BLaER1 treated with 17β-estradiol and CSF1 and Interleukin-3, amounts not matched to agents 10 nM and 100 nM (cell line): Measurements from ENCODE around the gene ITPR1.
A peak's percentile ranks its signal among the peaks of the same experiment; 100 is the strongest.

ENCODE experiments used
- H3K27ac ChIP-seq, 11 experiments: shearing (Covaris generic); formaldehyde crosslinking; 2 replicates each; pipeline ENCODE4 v1.8.1; 2022
- H3K27me3 ChIP-seq, 11 experiments: shearing (Covaris generic); formaldehyde crosslinking; 2 replicates each; pipeline ENCODE4 v1.8.1; 2022
- H3K36me3 ChIP-seq, 11 experiments: shearing (Covaris generic); formaldehyde crosslinking; 2 replicates each; pipeline ENCODE4 v1.8.1; 2022
- H3K4me1 ChIP-seq, 10 experiments: shearing (Covaris generic); formaldehyde crosslinking; 2 replicates each; pipeline ENCODE4 v1.8.1; 2022
- H3K4me2 ChIP-seq, 11 experiments: shearing (Covaris generic); formaldehyde crosslinking; 2 replicates each; pipeline ENCODE4 v1.8.1; 2022
- H3K4me3 ChIP-seq, 10 experiments: shearing (Covaris generic); formaldehyde crosslinking; 2 replicates each; pipeline ENCODE4 v1.8.1; 2022
- H3K9ac ChIP-seq, 11 experiments: shearing (Covaris generic); formaldehyde crosslinking; 2 replicates each; pipeline ENCODE4 v1.8.1; 2022
- H3K9me3 ChIP-seq, 11 experiments: shearing (Covaris generic); formaldehyde crosslinking; replicated peaks in 1 of 11; 2 replicates each; pipeline ENCODE4 v1.8.1; 2022
- H4K20me1 ChIP-seq, 11 experiments: shearing (Covaris generic); formaldehyde crosslinking; 2 replicates each; pipeline ENCODE4 v1.8.1; 2022
- Cebpa-rat ChIP-seq, 11 experiments: shearing (Covaris generic); IDR thresholded peaks; 2 replicates each; pipeline ENCODE4 v1.8.1; 2022

The ITPR1 gene

DNA sequence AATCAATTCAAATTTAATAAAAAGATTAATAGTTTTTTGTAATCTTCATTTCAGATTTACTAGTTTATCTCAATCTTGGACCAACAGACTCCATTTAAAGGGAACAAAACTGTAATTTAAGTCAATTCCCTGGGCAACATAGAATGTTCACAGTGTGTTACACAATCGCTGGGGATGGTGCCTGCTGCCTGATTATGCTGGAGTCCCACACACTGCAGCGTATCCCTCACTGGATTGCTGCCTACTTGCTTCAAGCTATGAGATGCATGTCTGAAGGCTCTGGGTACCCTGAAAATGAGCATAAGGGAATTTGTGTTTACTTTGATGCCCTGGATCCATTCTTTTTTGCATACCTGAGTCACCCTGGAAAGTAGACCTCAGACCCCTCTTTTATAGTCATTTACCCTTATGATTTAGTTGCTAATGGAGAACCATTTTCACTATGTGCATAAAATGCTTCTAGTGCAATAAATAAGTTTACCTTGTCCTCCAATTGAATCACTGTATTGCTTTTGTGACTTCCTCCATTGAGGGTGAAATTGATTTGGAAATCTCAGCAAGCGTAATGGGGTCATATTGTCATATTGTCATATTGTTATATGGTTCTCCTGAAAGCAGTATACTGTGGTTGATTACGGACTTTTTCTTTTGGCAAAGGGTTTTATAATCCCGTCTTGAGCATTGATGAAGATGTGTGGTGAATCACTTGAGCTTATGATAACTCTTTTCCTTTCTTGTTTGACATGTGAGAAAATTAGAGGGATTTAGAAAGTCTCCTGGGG is 35.9 kb downstream of the ITPR1 start:
- no peak overlapping the region for H3K27ac ChIP-seq
- H4K20me1 ChIP-seq = peaks cover 0 to 100% (median 38%) of the 10 kb centered on the region in 11 experiments; a peak in 16 of 22 replicates
- peaks cover 0 to 6% (median 0%) of the 10 kb centered on the region in 11 experiments; a peak in 4 of 22 replicates for H3K36me3 ChIP-seq
- peaks cover 22 to 59% (median 30%) of the 10 kb centered on the region in 10 experiments for H3K4me1 ChIP-seq
- H3K27me3 ChIP-seq = peaks cover 0 to 9% (median 0%) of the 10 kb centered on the region in 11 experiments; a peak in 2 of 22 replicates
- no peaks in the 10 kb centered on the region for H3K9me3 ChIP-seq
- peak overlapping the region in 3 of 11 experiments; percentile 23 to 49 (median 34); a peak in 5 of 22 replicates for H3K4me2 ChIP-seq
- no peak overlapping the region for H3K9ac ChIP-seq
- no peak overlapping the region for H3K4me3 ChIP-seq
- no peak for TF ChIP-seq Cebpa-rat (IDR thresholded peaks at IDR 0.05)

DNA sequence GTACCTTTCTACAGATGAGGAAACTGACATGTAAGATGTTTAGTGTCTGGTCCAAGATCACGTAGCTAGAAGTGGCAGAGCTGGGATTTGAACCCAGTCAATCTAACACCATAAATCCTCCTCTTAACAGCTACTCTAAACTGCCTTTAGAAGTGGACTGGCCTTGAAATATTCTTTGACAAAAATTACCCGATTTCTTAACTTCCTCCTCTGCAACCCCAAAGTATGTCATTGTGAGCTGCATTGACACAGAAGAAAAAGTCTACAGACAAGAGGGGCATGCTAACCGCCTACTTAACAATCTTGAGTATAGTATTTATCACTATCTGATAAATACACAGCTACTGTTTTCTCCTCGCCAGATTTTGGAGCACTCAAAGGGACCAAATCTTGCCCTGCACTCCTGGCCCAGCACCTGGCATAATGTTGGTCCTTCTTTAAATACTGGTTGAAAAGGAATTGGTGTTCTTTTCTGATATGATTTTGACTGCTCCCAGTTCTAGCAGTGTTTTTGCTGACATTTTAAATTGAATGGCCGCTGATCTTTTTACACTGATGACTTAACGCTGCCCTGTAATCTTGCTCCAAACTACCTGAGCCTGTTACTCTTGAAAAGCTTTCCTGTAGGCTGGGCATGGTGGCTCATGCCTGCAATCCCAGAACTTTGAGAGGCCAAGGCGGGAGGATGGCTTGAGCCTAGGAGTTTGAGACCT is 36.9 kb downstream of the ITPR1 start:
- Histone ChIP-seq H3K9me3 (no peaks in the 10 kb centered on the region), H3K9ac (no peak overlapping the region), H4K20me1 (peaks cover 0 to 100% (median 32%) of the 10 kb centered on the region in 11 experiments; a peak in 16 of 22 replicates), H3K4me3 (no peak overlapping the region), H3K27ac (no peak overlapping the region), H3K4me2 (peak overlapping the region in 4 of 11 experiments; percentile 10 to 49 (median 27); a peak in 7 of 22 replicates), H3K36me3 (peaks cover 0 to 6% (median 0%) of the 10 kb centered on the region in 11 experiments; a peak in 4 of 22 replicates), H3K4me1 (peaks cover 15 to 54% (median 26%) of the 10 kb centered on the region in 10 experiments), H3K27me3 (peaks cover 0 to 9% (median 0%) of the 10 kb centered on the region in 11 experiments; a peak in 2 of 22 replicates)
- TF ChIP-seq Cebpa-rat (IDR thresholded peaks at IDR 0.05) = no peak

DNA sequence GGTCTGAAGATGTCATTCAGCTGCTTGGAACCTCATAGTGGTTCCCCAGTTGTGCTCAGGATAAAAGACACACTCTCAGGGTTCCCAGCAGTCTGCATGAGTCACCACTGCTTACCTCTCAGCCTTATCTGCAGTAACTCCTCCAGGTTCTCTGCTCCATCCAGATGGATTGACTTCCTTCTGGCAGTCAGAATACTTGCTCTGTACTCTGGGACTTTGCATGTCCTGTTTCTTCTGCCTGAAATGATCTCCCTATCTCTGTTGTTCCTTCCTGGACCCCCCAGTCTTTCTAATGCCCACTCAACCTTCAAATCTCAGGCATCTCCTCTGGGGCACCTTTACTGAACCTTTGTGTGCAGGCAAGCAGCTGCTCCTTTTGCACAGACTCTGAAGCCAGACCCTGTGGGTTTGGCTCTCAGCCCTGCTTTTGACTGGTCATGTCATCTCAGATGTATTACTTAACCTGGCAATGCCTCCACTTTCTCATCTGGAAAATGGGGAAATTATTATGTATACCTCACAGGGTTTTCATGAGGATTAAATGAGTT is 38.4 kb downstream of the ITPR1 start:
- Histone ChIP-seq H3K27me3 (peaks cover 0 to 5% (median 0%) of the 10 kb centered on the region in 11 experiments; a peak in 2 of 22 replicates), H3K9me3 (peaks cover 0 to under 1% (median 0%) of the 10 kb centered on the region in 11 experiments; a peak in 1 of 22 replicates), H3K36me3 (peaks cover 0 to 6% (median 0%) of the 10 kb centered on the region in 11 experiments; a peak in 4 of 22 replicates), H3K27ac (no peak overlapping the region), H4K20me1 (peaks cover 0 to 96% (median 21%) of the 10 kb centered on the region in 11 experiments; a peak in 13 of 22 replicates), H3K4me2 (no peak overlapping the region), H3K9ac (no peak overlapping the region), H3K4me1 (peaks cover 0 to 39% (median 12%) of the 10 kb centered on the region in 10 experiments; a peak in 16 of 20 replicates), H3K4me3 (no peak overlapping the region)
- TF ChIP-seq Cebpa-rat (IDR thresholded peaks at IDR 0.05) = no peak

DNA sequence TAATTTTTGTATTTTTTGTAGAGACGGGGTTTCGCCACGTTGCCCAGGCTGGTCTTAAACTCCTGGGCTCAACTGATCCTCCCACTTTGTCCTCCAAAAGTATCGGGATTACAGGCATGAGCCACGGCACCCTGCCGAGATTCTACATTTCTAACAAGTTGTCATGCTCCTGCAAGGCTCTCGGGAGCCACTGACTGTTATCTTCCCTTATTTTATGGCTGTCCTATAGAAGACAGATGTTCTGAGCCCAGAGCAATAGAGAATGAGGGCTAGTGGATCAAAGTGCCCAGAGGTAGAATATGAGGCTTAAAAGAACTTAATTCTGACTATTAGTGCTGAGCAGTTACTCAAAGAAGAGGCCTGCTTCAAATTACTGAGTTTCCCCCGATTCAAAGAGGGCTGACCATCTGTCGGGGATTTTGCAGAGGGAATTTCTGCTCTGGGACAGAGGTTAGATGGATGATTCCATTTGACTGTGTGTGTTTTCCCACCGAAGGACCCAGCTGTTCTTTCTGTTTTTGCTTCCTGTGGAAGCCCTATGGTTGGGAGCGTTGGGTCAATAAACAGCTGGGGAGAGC is 39.5 kb downstream of the ITPR1 start:
- H3K27me3 ChIP-seq = no peaks in the 10 kb centered on the region
- H3K9me3 ChIP-seq = peaks cover 0 to 11% (median 4%) of the 10 kb centered on the region in 11 experiments; a peak in 12 of 22 replicates
- peaks cover 0 to 39% (median 11%) of the 10 kb centered on the region in 10 experiments; a peak in 16 of 20 replicates for H3K4me1 ChIP-seq
- no peak overlapping the region for H3K4me3 ChIP-seq
- TF ChIP-seq Cebpa-rat (IDR thresholded peaks at IDR 0.05) = no peak
- peaks cover 0 to 85% (median 17%) of the 10 kb centered on the region in 11 experiments; a peak in 11 of 22 replicates for H4K20me1 ChIP-seq
- H3K27ac ChIP-seq = no peak overlapping the region
- peaks cover 0 to 5% (median 0%) of the 10 kb centered on the region in 11 experiments; a peak in 4 of 22 replicates for H3K36me3 ChIP-seq
- H3K4me2 ChIP-seq = peak overlapping the region in 1 of 11 experiments; percentile 88; a peak in 2 of 22 replicates
- no peak overlapping the region for H3K9ac ChIP-seq

- Histone ChIP-seq H3K9me3 (peaks cover 7 to 19% (median 13%) of the 10 kb centered on the region in 11 experiments), H3K27ac (no peak overlapping the region), H4K20me1 (peaks cover 0 to 74% (median 15%) of the 10 kb centered on the region in 11 experiments; a peak in 11 of 22 replicates), H3K4me2 (peak overlapping the region in 5 of 11 experiments; percentile 36 to 88 (median 60); a peak in 10 of 22 replicates), H3K27me3 (no peaks in the 10 kb centered on the region), H3K9ac (no peak overlapping the region), H3K36me3 (peaks cover 0 to 17% (median 7%) of the 10 kb centered on the region in 11 experiments; a peak in 10 of 22 replicates), H3K4me1 (peaks cover 0 to 36% (median 11%) of the 10 kb centered on the region in 10 experiments; a peak in 16 of 20 replicates), H3K4me3 (no peak overlapping the region)
- TF ChIP-seq Cebpa-rat (IDR thresholded peaks at IDR 0.05) = no peak
These were observed 40.6 kb downstream of the ITPR1 start for GRCh38 chr3:4533489-4534443.

GRCh38 chr3:4534906-4535305 is 41.8 kb downstream of the ITPR1 start:
- Histone ChIP-seq H3K27ac (no peak overlapping the region), H3K4me3 (no peak overlapping the region), H3K9ac (no peak overlapping the region), H3K27me3 (no peaks in the 10 kb centered on the region), H4K20me1 (peaks cover 0 to 62% (median 13%) of the 10 kb centered on the region in 11 experiments; a peak in 11 of 22 replicates), H3K4me2 (peak overlapping the region in 4 of 11 experiments; percentile 2 to 29 (median 21); a peak in 5 of 22 replicates), H3K9me3 (peaks cover 16 to 31% (median 23%) of the 10 kb centered on the region in 11 experiments), H3K36me3 (peaks cover 0 to 21% (median 9%) of the 10 kb centered on the region in 11 experiments; a peak in 12 of 22 replicates), H3K4me1 (peaks cover 0 to 26% (median 11%) of the 10 kb centered on the region in 10 experiments; a peak in 16 of 20 replicates)
- TF ChIP-seq Cebpa-rat (IDR thresholded peaks at IDR 0.05) = no peak

GRCh38 chr3:4536260-4536659 is 43.1 kb downstream of the ITPR1 start:
- no peak overlapping the region for H3K9ac ChIP-seq
- H3K27me3 ChIP-seq = no peaks in the 10 kb centered on the region
- peaks cover 0 to 49% (median 8%) of the 10 kb centered on the region in 11 experiments; a peak in 10 of 22 replicates for H4K20me1 ChIP-seq
- peaks cover 0 to 19% (median 11%) of the 10 kb centered on the region in 10 experiments; a peak in 16 of 20 replicates for H3K4me1 ChIP-seq
- H3K27ac ChIP-seq = no peak overlapping the region
- no peak overlapping the region for H3K4me3 ChIP-seq
- peaks cover 0 to 24% (median 10%) of the 10 kb centered on the region in 11 experiments; a peak in 15 of 22 replicates for H3K36me3 ChIP-seq
- H3K4me2 ChIP-seq = no peak overlapping the region
- no peak for TF ChIP-seq Cebpa-rat (IDR thresholded peaks at IDR 0.05)
- peaks cover 22 to 40% (median 31%) of the 10 kb centered on the region in 11 experiments for H3K9me3 ChIP-seq
